NT2/D1 (cell line): ENCODE measurements around the gene GEMIN8.

ENCODE experiments used
- SUZ12 ChIP-seq: IDR thresholded peaks from 2 replicates; pipeline ENCODE4 v1.6.1; 2011; ENCODE audit not compliant: insufficient read length, insufficient read depth; ENCODE audit errors: extremely low read depth
- YY1 ChIP-seq: IDR thresholded peaks from 2 replicates; pipeline ENCODE4 v1.6.1; 2011; ENCODE audit not compliant: insufficient read length, insufficient read depth

DNA sequence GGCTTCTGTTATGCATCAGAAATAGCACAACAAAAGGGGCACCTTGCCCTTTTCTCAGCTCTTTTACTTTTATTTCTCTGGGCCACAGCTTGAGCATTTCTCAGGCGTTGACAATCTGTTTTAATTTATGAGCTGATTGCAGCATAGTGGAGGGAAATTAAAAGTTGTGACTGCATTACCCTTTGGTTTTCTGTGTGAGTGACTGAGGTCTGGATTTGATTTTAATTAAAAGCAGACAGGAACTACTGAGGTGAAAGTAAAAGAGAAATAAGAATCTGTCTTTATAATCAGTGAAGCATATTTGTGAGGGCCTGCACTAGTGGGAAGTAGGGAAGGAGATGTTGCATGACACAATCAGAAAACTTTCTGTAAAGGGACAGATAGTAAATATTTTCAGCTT is 43.4 kb upstream of the GEMIN8 start:
- TF ChIP-seq SUZ12 (no peak), YY1 (no peak)
